OCI-M2 (cell line): ENCODE results near the gene C19orf67.

ENCODE experiments used
- DNase-seq: peaks from one replicate; lab custom pipeline; 2025; ENCODE audit not compliant: unreplicated experiment; lab: John Stamatoyannopoulos, UW

The C19orf67 gene

DNA sequence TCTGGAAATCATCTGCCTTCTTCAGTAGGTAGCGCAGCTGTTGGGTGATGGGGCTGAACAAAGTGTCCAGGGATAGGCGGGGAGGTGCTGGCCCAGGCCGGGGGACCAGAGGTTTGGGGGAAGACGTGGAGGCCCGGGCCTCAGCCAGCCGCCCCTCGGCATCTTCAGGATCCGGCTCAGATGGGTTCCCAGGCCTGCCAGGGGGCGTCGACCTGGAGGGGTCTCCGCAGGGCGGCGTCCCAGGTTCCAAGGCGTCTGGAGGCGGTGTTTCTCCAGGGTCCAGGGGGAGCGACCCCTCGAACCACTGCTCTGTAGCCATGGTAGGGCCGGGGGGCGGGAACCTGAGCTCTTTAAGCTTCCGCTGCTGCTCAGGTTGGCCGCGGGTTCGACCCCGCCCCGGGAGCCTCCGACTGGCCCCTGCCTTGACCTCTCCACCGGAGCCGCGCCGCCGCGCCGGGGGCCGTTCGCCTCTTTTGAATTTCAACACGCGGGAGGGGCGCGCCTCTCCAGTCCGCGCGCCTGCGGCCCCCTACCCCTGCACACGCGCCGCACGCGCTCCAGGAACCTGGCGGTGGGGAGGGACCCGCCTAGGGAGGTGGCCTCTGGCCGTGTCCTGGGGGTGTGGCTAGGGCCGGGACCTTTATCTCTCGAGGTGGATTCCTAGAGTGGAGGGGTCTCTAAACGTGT is at the start of gene C19orf67:
C19orf67 (minus strand) TSS at position 475 of the 687 bp plus-strand sequence; CDS start at position 319, 156 bp downstream.
- DNase-seq: no peak

DNA sequence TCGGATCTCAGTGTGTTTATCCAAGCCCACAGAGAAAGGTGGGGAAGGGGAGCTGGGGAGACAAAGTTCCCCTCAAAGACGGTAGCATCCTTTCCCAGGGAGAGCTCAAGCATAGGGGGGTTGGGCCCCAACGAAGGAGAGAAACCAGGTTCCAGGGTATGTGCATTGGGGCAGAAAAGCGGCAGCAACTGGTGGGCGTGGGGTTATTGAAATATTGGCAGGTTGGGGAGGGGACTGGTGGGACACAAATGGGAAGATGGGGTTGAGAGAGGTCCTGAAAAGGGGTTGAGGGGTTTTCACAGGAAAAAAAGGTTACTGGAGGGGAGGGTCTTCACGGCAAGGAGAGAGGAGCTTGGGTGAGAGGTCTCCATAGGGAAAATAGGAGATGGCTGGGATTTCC is 49.8 kb upstream of the C19orf67 start:
- DNase-seq: no peak

DNA sequence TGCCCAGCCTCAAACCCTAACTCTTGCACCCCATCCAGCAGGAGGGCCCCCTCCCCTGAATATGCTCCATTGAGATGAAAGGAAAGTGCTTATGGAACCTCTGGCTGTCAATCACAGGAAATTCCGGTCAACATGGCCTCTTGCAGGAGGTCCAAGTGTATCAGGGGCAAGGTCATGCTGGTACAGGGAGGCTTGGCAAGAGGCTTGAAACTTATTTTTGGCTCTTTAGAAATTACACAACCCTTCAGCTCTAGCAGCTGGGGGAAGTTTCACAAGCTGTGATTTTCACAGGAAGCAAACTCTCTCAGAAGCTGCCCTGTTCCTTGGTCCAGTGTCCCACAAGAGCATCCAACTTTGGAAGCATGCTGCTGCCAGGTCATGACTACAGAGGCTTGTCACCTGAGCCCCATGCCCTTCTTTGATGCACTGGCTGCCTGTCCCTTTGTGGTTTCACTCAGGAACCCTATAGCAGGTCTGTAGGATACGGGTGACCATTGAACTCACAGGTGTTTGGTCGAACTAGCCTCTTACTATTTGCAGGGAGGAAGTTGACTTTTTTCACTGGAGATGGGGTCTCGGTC is 42.4 kb upstream of the C19orf67 start:
- no peak for DNase-seq

DNA sequence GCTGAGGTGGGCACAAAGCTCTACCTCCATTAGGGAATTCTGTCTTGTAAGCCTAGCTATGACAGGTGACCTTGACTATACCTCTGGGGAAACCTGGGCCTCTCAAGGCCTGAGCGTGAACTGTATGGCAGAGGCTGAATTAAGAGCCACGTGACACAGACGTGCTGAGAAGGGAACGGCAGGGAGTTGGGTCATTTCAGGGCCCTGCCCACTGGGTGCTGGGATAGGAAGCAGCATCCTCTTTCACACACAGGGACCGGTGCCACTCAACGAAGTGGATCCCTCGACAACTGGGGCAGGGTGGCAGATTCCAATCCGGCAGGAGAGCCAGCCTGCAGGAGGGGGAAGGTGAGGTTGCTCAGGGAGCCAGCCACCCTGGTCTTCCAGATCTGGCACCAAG is 41.6 kb upstream of the C19orf67 start:
- no peak for DNase-seq

DNA sequence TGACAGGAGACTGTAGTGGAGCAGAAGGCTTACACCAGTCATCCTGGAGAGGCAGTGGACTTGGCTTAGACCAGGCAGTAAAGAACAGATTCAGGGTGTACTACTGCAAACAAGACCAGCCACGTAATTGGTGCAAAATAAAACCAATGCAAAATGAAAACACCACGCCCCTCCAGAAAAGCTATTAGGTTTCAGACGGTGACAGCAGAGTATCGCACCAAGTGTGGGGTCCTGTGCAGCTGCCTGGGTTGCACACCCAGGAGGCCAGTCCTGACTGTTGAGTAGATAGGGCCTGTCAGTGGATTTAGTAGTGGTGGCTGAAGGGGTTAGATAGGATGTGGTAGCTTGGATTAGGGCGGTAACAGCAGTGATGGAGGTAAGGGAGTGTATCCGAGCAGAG is 37.3 kb upstream of the C19orf67 start:
- DNase-seq: no peak

DNA sequence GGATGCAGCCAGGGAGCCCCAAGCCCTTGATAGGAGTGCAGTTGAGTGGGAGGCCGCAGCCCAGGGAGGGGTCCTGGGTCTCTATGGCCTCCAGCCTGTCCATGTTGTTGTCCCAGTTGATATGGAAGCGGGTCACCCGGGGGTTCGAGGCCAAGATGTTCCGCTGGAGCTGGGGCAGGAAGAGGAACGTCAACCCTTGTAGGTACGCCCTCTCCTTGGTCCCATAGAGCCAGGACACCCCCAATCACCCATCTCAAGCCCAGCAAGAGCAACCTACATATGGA is 34.9 kb upstream of the C19orf67 start:
- no peak for DNase-seq

DNA sequence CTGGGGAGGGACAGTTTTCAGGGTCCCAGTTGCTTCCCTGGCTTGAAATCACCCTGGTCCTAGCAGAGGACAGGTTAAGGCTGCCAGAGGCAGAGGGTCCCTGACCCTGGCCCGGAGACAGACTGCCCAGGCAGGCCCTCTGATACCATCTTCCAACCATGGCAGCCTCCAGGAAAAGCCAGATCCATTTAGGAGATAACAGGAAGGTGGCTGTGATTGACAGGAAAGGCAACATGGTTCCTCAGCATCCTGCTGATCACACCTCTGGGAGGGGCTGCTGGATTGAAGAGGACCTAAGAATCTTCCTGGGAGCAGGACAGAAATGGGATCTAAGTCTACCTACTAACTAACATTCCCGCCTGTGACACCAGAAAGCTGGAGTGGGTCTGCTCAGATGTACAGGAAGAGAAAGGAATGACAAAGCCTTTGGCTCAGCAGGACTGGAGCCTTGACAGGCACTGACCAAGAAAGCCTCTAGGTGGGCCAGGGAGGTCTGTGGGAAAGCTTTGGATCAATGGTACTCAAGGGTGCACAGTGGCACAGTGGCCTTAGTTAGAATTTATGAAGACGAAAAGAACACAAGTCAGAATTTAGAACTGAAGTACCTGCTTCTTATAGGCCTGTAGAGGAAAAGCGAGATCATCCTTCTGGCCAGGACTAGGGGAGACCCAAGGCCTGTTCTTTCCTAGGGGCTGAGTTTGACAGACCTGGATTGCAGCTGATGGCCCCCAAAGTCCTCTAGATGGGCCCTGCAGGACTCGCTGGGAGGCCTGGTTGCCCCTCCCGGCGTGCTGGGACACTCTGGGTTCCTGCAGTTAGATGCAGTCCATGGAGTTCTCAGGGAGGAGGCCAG is 34.3 kb upstream of the C19orf67 start:
- DNase-seq: no peak

DNA sequence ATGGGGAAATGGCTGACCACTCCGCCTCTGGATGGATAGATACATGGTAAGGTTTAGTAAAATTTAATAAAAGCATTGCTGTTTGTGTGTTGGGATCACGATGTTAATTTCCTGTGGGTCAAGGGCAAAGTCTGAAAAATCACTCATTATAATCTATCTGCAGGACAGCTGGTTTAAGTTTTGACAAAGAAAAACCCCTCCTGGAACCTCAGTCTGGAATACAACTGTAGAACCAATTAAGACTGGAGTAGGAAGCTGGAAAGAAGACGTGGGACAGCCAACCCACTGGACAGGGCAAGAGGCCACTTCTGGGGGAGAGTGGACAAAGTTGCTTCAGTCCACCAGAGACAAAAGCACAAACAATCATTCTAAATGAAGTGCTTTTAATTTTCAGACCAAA is 33.6 kb upstream of the C19orf67 start:
- no peak for DNase-seq

DNA sequence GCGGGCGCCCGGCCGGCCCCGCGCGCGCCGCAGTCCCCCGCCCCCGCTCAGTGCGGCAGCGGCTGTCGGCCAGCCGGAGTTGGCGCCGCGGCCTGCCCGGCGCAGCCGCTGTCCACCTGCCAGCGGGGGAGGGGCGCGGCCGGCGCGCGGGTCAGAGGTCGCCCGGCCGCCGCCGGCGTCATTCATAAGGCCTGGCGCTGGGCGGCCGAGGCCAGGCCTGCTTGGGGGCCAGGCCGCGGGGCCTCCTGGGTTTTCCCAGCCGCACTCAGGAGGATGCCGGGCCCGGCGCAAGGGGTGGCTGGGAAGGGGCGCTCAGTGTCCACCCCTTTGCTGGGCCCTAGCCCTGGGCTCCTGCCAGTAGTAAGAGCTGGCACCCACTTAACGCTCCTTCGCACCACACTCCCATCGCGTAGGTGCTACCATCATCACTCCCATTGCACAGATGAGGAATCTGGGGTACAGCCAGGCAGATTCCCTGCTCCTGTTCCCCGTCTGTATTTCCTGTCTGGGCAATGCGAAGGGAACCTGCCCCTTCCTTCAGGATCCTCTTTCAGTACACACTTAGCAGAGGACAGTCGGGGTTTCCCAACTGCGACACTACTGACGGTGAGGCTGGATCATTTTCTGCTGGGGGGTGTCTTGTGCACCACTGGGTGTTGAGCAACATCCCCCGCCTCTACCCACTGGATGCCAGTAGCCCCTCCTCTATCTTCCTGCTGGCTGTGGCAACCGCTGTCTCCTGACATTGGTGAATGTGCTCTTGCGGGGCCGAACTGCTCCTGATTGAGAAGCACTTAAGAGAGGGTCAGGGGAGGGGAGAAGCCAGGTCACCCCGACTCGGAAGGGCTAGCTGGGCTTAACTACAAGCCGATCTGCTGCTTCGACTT is 32.8 kb upstream of the C19orf67 start:
- peak; percentile 33 for DNase-seq

DNA sequence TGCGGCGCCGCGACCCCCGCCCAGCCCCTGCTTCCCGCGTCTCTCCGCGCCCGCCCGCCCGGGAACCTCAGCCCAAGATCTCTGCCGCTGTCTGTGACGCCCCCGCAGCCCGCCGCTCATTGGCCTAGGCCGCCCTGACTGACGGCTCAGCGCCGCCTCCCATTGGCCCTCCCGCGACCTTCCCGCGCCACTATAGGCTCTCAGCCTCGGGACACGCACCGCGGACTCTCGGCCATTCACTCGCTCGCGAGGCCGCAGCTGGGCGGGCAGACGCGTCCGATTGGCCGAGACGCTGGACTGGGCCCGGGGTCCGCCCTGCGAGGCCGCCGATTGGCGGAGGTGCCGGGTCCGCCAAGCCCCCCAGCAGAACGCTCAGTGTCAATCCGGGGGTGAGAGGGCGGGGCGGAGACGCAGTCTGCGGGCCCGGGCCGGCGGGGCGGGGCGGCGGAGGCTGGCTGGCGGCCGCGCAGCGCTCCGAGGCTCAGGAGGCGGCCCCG is 32.1 kb upstream of the C19orf67 start, which contains the start of gene PRKACA:
PRKACA (minus strand) TSS at position 95 of the 497 bp plus-strand sequence. CDS start 215 bp downstream, outside the sequence.
- DNase-seq: peak; percentile 97

DNA sequence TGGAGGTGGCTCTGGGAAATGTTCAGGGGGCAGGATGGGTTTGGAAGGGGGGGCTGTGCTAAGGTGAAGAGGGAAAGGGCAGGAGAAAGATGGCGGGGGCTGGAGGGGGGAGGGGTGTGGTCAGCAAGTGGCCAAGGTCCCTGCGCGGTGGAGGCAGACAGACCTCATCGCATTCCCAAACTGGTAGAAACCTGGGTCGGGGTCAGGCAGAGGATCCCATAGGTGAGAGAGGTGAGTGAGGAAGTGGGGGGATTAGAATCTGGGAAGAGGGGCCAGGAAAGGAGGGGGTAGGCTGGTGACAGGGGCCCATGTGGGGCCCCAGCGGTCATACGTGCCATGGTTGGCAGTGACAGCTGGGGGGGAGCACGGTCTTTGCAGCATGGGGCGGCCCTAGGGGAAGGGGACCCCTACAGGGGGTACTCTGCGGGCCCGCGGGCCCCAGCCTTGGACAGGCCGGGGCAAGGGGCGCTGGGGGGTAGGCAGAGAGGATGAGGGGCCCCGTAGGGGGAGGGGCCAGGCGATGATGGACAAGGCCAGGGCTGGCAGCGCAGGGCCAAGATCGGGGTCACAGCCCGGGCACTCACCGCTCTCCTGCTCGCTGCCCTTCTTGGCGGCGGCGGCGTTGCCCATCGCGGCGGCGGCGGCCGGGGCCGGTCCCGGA is 31.5 kb upstream of the C19orf67 start:
- DNase-seq: no peak

DNA sequence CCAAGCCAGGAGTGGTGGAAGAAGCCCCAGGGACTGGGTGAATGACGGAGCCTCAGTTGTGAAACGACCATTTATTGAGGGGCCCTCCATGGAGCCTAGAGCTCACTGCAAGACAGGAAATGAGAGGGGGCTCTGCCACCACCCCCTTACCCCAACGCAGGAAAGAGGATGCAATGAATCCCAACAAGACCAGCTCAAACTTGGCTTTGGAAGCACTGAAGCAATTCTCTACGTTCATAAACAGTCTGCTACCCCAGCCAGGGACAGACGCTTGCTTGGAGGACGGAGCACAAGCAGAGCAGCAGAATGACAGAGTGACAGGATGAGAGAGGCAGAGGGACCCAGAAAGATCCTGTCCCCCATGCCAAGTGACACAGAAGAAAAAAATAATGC is 30.9 kb upstream of the C19orf67 start:
- no peak for DNase-seq

DNA sequence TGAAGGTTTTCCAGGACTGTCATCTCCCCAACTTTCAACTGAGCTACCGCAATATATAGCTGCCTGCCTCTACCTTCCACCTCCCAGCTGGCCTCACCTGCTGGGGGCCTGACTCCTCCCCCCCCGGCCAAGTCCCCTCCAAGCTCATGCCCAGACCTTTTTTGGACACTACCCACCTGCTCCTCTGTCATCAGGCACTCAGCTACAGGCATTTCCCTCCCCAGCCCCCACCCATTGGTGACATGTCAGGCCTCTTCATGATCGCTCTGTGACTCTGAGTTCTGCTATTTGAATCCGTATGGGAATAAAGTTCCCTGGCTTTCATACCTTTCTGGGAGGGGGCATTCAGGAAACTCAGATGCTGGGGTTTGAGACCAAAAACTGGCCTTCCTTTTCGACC is 30.2 kb upstream of the C19orf67 start:
- DNase-seq: no peak

DNA sequence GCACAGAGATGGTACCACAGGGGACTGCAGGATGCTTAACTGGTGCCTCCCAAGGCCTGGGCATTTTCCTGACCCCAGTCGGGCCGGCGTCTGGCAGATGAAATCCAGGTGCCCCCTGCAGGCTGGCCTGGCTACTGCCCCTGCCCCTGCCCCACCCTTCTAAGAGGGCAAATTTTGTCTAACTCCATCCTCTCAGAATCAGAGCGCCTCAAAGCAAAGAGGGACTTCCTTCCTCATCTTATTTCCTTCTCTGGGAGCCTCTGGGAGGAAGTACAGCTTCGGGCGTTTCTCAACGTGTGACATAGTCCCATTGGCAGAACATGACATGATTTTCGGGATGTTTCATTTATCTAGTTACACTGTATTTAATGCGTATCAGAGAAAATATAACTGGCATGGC is 29.3 kb upstream of the C19orf67 start:
- no peak for DNase-seq

DNA sequence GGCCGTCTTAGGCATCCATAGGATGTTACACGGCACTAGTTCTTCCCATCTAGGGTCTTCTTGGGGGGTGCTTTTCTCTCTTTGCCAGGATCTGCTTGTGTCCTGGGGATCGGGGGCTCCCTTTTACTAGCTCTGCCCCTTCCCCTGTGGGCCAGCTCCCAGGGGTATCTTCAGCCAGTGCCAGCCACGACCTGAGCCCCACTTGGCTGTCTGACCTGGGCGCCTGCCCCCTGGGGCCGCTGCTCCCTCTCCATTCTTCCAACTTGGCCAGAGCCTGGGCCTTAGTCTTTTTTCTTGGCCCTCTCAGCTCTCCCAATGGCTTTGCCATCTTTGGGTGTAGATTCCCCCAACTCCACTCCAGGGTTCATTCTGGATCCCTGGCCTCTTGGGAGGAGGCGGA is 28.9 kb upstream of the C19orf67 start:
- no peak for DNase-seq

DNA sequence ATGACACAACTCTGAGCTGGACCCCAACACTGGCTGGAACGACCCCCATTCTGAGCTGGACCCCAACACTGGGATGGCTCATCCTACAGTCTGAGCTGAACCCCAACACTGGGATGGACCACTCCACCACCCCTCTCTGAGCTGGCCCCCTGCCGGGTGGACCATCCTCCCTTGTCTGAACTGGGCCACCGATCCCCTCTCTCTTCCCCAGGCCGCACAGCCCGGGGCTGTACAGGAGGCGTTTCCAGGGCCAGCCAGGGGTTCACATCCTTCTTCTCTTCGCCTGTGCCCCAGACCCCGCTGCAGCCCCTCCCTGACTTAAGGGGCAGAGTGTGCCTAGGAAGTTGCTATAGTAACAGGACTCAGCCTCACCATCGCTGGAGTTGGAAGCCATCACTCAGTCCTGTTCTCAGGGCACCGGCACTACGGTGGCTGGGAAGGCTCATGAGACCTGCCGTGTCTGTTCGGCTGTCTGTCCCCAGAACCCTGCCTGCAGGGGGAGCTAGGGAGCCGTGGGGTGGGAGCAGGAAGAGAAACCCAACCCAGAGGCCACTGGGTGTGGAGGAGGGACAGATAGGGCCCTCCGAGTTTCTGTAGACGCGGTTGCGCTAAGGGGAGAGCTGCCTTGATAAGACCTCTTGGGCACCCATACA is 28.3 kb upstream of the C19orf67 start:
- no peak for DNase-seq

DNA sequence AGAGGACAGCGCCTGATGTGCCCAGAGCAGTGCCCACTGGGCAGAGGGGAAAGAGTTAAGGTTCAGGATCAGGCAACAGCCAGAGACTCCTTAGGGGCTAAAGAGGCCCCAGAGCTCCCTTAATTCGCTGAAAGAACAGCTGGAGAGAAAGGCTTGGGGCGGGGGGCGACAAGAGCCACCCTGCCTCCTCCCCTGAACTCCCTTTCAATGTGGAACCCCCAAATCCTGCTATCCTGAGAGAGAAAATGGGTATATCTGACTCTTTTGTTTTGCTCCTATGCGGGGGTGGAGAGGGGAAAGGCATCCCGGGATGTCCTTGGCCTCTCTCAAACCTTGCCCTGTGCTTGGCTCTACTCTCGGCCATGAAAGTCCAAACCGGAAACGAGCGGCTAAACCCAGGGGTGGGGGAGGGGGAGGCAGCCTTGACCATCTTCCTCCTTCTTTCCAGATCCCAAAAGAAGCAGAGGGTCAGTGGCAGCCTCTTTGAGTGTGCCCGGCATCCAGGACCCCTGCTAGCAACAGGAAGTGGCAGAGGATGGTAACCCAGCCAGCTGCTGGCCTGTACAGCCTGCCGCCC is 27.3 kb upstream of the C19orf67 start:
- DNase-seq: no peak

DNA sequence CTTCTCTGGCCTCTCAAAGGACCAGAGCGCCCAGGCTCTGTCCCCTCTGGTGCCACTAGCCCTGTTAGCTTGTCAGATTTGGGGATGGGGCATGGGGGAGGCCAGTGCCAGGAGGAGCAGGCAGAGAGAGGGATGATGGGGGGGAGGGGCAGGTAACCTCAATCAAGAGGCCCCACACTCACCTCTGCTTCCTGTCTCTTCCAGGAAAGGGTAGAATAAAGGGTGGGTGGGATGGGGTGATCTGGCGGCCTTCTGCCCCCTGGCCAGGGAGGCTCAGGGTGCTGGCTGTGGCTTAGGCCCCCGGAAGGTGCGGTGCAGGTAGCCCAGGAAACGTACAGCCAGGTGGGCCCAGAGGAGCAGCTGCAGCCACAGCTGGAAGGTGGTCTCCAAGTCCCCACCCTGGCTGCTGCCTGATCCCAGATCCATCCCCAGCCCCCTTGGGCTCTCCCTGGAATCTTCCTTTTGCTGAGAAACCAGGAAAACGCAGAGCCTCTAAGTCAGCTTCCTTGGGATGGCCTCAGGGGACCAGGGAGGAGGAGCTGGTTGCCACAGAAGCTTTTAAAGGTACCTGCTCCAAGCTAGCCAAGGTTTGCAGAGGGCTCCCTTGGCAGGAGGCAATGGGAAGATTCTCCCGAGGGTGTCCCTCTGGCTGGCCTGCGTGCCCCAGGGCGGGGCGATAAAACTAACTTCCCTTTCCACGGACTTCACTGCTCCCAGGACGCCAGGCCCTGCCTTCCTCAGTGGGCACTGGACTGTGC is 26.6 kb upstream of the C19orf67 start:
- no peak for DNase-seq

DNA sequence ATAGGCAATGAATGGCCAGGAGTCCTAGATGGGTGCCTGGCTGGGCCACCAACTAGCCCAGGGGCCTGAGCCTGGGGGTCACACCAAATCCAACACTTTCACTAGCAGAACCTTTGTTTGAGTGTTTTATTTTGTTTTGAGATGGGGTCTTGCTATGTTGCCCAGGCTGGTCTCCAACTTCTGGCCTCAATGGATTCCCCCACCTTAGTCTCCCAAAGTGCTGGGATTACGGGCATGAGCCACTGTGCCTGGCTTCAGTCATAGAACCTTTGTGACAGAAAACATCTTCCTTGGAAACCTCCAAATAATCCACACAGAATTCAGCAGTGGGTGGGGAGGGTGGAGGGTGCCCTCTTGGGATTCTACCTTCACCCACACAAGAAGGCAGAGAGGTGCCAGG is 25.9 kb upstream of the C19orf67 start:
- DNase-seq: no peak
